ENCODE results near the gene F7. TPM values are rescaled to one million over a fixed set of nuclear protein-coding genes. Genes with fewer than 3 reads are reported as not detected.

The F7 gene
- total RNA-seq, 3 donors from 2014 or later (not counting 1 experiment from before 2014, with no cell fraction given), result 0.25 to 0.91 TPM; not detected in 1

DNA sequence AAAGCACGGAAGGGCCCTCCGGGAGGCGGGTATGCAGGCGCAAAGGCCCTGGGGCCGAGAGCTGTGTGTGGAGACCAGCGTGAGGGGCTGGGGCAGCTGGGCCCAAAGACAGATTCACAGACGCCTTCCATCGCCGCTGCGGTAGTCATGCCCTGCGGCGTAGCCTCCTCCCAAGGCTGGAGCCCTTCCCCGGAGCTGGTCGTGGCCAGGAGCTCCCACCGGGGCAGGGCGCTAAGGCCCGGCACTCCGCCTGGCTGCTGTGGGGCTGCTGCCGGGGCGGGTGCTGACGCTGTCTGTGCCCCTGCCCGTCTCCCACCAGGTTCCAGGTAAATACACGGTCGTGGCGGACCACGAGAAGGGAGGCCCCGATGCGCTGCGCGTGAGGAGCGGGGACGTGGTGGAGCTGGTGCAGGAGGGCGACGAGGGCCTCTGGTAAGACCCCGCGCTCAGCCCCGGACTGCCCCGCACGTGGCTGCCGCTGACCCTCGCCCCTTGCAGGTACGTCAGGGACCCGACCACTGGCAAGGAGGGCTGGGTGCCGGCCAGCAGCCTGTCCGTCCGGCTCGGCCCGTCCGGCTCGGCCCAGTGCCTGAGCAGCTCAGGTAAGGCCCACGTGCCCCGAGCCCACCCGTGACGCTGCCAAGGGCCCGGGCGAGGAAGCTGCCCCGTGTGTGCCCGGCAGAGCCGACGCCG lies 9.4 kb upstream of the F7 start:
- WGBS (ENCODE audit: insufficient coverage), result 94% methylated on average over 61 of the region's 61 CpGs
- no peaks in the 10 kb centered on the region for H3K27me3 ChIP-seq (ENCODE audit: control insufficient read depth, insufficient read depth, low read length)
- ATAC-seq (no peak), DNase-seq (no peak)
- Mint-ChIP-seq H3K27me3 (ENCODE audit: low read depth in 2 of 2) (peaks cover 0 to 11% of the 10 kb centered on the region in 2 donors), H3K9me3 (no peaks in the 10 kb centered on the region), H3K4me3 (no peak overlapping the region), H3K36me3 (no peaks in the 10 kb centered on the region), H3K4me1 (no peaks in the 10 kb centered on the region), H3K27ac (no peak overlapping the region)
- H3K4me3 ChIP-seq (ENCODE audit: low read length), result no peak overlapping the region
- no peaks in the 10 kb centered on the region for H3K4me1 ChIP-seq (ENCODE audit: control insufficient read depth, insufficient read depth, low read length)
- no peaks in the 10 kb centered on the region for H3K36me3 ChIP-seq (ENCODE audit: control insufficient read depth, insufficient read depth, low read length)
- no peak overlapping the region for H3K27ac ChIP-seq (ENCODE audit: low read length)
- no peak for TF ChIP-seq CTCF (IDR thresholded peaks at IDR 0.05)
- no peaks in the 10 kb centered on the region for H3K9me3 ChIP-seq (ENCODE audit: control insufficient read depth, insufficient read depth, low read length)
- intact Hi-C loops (cut with micrococcal nuclease), result no loop called here

GRCh38 chr13:113096745-113097305 lies 8.8 kb upstream of the F7 start:
- Mint-ChIP-seq H3K4me1 (no peaks in the 10 kb centered on the region), H3K36me3 (no peaks in the 10 kb centered on the region), H3K27me3 (ENCODE audit: low read depth in 2 of 2) (peaks cover 0 to 11% of the 10 kb centered on the region in 2 donors), H3K4me3 (no peak overlapping the region), H3K27ac (no peak overlapping the region), H3K9me3 (no peaks in the 10 kb centered on the region)
- WGBS (ENCODE audit: insufficient coverage), result 97% methylated on average over 52 of the region's 52 CpGs
- Histone ChIP-seq H3K4me3 (ENCODE audit: low read length) (no peak overlapping the region), H3K27ac (ENCODE audit: low read length) (no peak overlapping the region), H3K36me3 (ENCODE audit: control insufficient read depth, insufficient read depth, low read length) (no peaks in the 10 kb centered on the region), H3K9me3 (ENCODE audit: control insufficient read depth, insufficient read depth, low read length) (no peaks in the 10 kb centered on the region), H3K27me3 (ENCODE audit: control insufficient read depth, insufficient read depth, low read length) (no peaks in the 10 kb centered on the region), H3K4me1 (ENCODE audit: control insufficient read depth, insufficient read depth, low read length) (no peaks in the 10 kb centered on the region)
- DNase-seq, result no peak
- TF ChIP-seq CTCF (IDR thresholded peaks at IDR 0.05), result no peak
- ATAC-seq, result no peak
- intact Hi-C loops (cut with micrococcal nuclease), result no loop called here

DNA sequence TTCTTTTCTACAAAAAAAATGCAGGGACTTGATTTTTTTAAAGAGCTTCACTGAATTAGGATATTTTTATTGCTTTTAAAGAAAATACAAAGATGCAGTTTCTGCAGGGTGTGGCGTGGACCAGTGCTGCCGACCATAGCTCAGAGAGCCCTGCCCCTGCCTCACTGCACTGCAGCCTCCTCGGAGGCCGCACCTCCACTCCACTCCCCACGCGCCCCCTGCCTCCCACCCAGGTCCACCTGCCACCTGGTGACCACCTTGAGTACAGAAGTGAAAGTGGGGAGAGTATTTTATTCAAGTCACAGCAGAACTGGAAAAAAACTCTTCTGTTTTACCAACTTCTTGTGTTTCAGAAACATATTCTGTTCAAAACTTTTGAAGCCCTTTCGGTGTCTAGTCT lies 7.9 kb upstream of the F7 start:
- Mint-ChIP-seq H3K9me3 (no peaks in the 10 kb centered on the region), H3K27me3 (ENCODE audit: low read depth in 2 of 2) (peaks cover 0 to 11% of the 10 kb centered on the region in 2 donors), H3K4me3 (no peak overlapping the region), H3K4me1 (no peaks in the 10 kb centered on the region), H3K27ac (no peak overlapping the region), H3K36me3 (no peaks in the 10 kb centered on the region)
- H3K27me3 ChIP-seq (ENCODE audit: control insufficient read depth, insufficient read depth, low read length), result no peaks in the 10 kb centered on the region
- H3K27ac ChIP-seq (ENCODE audit: low read length), result no peak overlapping the region
- H3K36me3 ChIP-seq (ENCODE audit: control insufficient read depth, insufficient read depth, low read length), result no peaks in the 10 kb centered on the region
- no peaks in the 10 kb centered on the region for H3K4me1 ChIP-seq (ENCODE audit: control insufficient read depth, insufficient read depth, low read length)
- H3K4me3 ChIP-seq (ENCODE audit: low read length), result no peak overlapping the region
- H3K9me3 ChIP-seq (ENCODE audit: control insufficient read depth, insufficient read depth, low read length), result no peaks in the 10 kb centered on the region
- TF ChIP-seq CTCF (IDR thresholded peaks at IDR 0.05), result no peak
- 93% methylated on average over 3 of the region's 7 CpGs for WGBS (ENCODE audit: insufficient coverage)
- intact Hi-C loops (cut with micrococcal nuclease), result no loop called here
- DNase-seq (no peak), ATAC-seq (no peak)
